Panc1 (cell line): Measurements from ENCODE around the gene TAAR8. TPM values are rescaled to one million over a fixed set of nuclear protein-coding genes. Genes with fewer than 3 reads are reported as not detected.

ENCODE experiments used
- ATAC-seq: fragments of 200-7000 bp; cut with Tn5 transposase; 2 replicates; pipeline ENCODE4 v1.9.1; 2020; ENCODE audit warnings: mild to moderate bottlenecking, moderate library complexity
- BruUV-seq: library from RNA; stranded (reverse); fragments of 400-500 nt; replicated peaks from 2 replicates; lab custom pipeline; 2021; lab: Mats Ljungman, UMichigan
- CTCF ChIA-PET: fragments of 300-600 bp; sonication (Branson Sonifier 250); formaldehyde crosslinking; loops from one replicate; lab custom pipeline; 2022; ENCODE audit warnings: antibody characterized with exemption; lab: Charles Lee
- POLR2A ChIA-PET: fragments of 300-600 bp; sonication (Branson Sonifier 250); formaldehyde crosslinking; loops from one replicate; lab custom pipeline; 2022; ENCODE audit warnings: antibody characterized with exemption; lab: Charles Lee
- DNase-seq: peaks from one replicate; pipeline ENCODE4 v3.0.0-alpha.2; 2010; ENCODE audit warnings: low read depth, low spot score
- H3K27ac ChIP-seq: 2 replicates; pipeline ENCODE4 v1.5.1; 2011; ENCODE audit warnings: mild to moderate bottlenecking, low read length, inconsistent platforms
- H3K27me3 ChIP-seq: fragments of 200-500 bp; sonication (Bioruptor generic); 2 replicates; pipeline ENCODE4 v1.6.0; 2014; ENCODE audit warnings: low read length, inconsistent platforms; ENCODE audit not compliant: control insufficient read depth, insufficient read depth
- H3K36me3 ChIP-seq: fragments of 200-500 bp; sonication (Bioruptor generic); 2 replicates; pipeline ENCODE4 v1.5.1; 2014; ENCODE audit warnings: inconsistent platforms, mild to moderate bottlenecking, low read length, moderate library complexity; ENCODE audit not compliant: control insufficient read depth, insufficient read depth
- H3K4me1 ChIP-seq: 2 replicates; pipeline ENCODE4 v1.5.1; 2011; ENCODE audit warnings: inconsistent platforms, mild to moderate bottlenecking, low read length, moderate library complexity; ENCODE audit not compliant: control insufficient read depth, insufficient read depth
- H3K4me3 ChIP-seq, 2 experiments: 2 replicates each; pipeline ENCODE4 v1.5.1; 2011 to 2012; ENCODE audit warnings: low read depth in 2 of 2, low read length in 2 of 2, mild to moderate bottlenecking in 2 of 2, inconsistent platforms in 1 of 2, moderate library complexity in 1 of 2
- H3K9me3 ChIP-seq: fragments of 200-500 bp; sonication (Bioruptor generic); 2 replicates; pipeline ENCODE4 v1.5.1; 2014; ENCODE audit warnings: low read depth, mild to moderate bottlenecking, inconsistent platforms, low read length, moderate library complexity; ENCODE audit not compliant: control insufficient read depth, insufficient read depth
- CTCF ChIP-seq: fragments of 450-650 bp; IDR thresholded peaks from 2 replicates; pipeline ENCODE4 v1.5.1; 2017; ENCODE audit warnings: mild to moderate bottlenecking
- POLR2AphosphoS5 ChIP-seq: IDR thresholded peaks from 2 replicates; pipeline ENCODE4 v1.6.1; 2012; ENCODE audit warnings: mild to moderate bottlenecking, low read depth, low read length, moderate library complexity
- REST ChIP-seq, 2 experiments: IDR thresholded peaks; 2 replicates each; pipeline ENCODE4 v1.6.1; 2011 to 2012; ENCODE audit warnings: low read depth in 2 of 2, control low read depth in 1 of 2, low read length in 1 of 2, mild to moderate bottlenecking in 1 of 2, moderate library complexity in 1 of 2; ENCODE audit not compliant: insufficient read depth in 1 of 2
- SIN3A ChIP-seq: IDR thresholded peaks from 2 replicates; pipeline ENCODE4 v1.6.1; 2012; ENCODE audit warnings: low read depth, mild to moderate bottlenecking, low read length, moderate library complexity, borderline replicate concordance; ENCODE audit not compliant: insufficient read depth
- TCF7L2 ChIP-seq: IDR thresholded peaks from 2 replicates; pipeline ENCODE4 v1.6.1; 2011; ENCODE audit warnings: mild to moderate bottlenecking, low read depth, low read length, inconsistent platforms
- in situ Hi-C: cut with HindIII; loops from 2 replicates; pipeline ENCODE4 v1.10.0; 2016; ENCODE audit warnings: low sequenced_read_pairs, low pct_unique_long_range_greater_than_20kb
- intact Hi-C: fragments of 100-400 bp; cut with micrococcal nuclease; formaldehyde crosslinking; loops from one replicate; pipeline ENCODE4 v1.10.0; 2022; ENCODE audit not compliant: unreplicated experiment
- total RNA-seq: library from RNA; stranded (reverse); gene quantifications from one replicate; pipeline ENCODE4 v1.2.1, GENCODE V29; 2021; ENCODE audit not compliant: unreplicated experiment

Gene TAAR8
- total RNA-seq, 1 experiment from 2014 or later = not detected

- Histone ChIP-seq H3K27ac (no peak overlapping the region), H3K4me3 (no peak overlapping the region), H3K27me3 (no peaks in the 10 kb centered on the region), H3K9me3 (no peaks in the 10 kb centered on the region), H3K36me3 (no peaks in the 10 kb centered on the region), H3K4me1 (no peaks in the 10 kb centered on the region)
- ATAC-seq (no peak), DNase-seq (no peak)
- intact Hi-C loops = no loop called here
- POLR2A ChIA-PET = no interaction called here
- in situ Hi-C loops = no loop called here
- CTCF ChIA-PET = no interaction called here
- no peak for TF ChIP-seq SIN3A
- no peak for TF ChIP-seq CTCF
- no peak for TF ChIP-seq TCF7L2
- TF ChIP-seq REST (IDR thresholded peaks at IDR 0.05; ENCODE audit: insufficient read depth in 1 of 2, low read depth in 2 of 2, low read length in 1 of 2) = no peak
- no peak for TF ChIP-seq POLR2AphosphoS5
- no TSS peak for BruUV-seq
These were observed 15.1 kb downstream of the TAAR8 start for GRCh38 chr6:132567566-132567965.

GRCh38 chr6:132568611-132569010 lies 16.1 kb downstream of the TAAR8 start:
- Histone ChIP-seq H3K27ac (no peak overlapping the region), H3K9me3 (no peaks in the 10 kb centered on the region), H3K4me3 (no peak overlapping the region), H3K4me1 (no peaks in the 10 kb centered on the region), H3K27me3 (no peaks in the 10 kb centered on the region), H3K36me3 (no peaks in the 10 kb centered on the region)
- ATAC-seq (no peak), DNase-seq (no peak)
- in situ Hi-C loops = no loop called here
- BruUV-seq = no TSS peak
- intact Hi-C loops = no loop called here
- ChIA-PET CTCF (no interaction called here), POLR2A (no interaction called here)
- no peak for TF ChIP-seq TCF7L2

GRCh38 chr6:132569170-132569569 lies 16.7 kb downstream of the TAAR8 start:
- ChIA-PET CTCF (no interaction called here), POLR2A (no interaction called here)
- Histone ChIP-seq H3K4me1 (no peaks in the 10 kb centered on the region), H3K27ac (no peak overlapping the region), H3K27me3 (no peaks in the 10 kb centered on the region), H3K36me3 (no peaks in the 10 kb centered on the region), H3K4me3 (no peak overlapping the region), H3K9me3 (no peaks in the 10 kb centered on the region)
- DNase-seq = no peak
- intact Hi-C loops = no loop called here
- in situ Hi-C loops = no loop called here
- no peak for ATAC-seq
- TF ChIP-seq REST (IDR thresholded peaks at IDR 0.05; ENCODE audit: insufficient read depth in 1 of 2, low read depth in 2 of 2, low read length in 1 of 2) (no peak), TCF7L2 (no peak), SIN3A (no peak), POLR2AphosphoS5 (no peak), CTCF (no peak)
- BruUV-seq = no TSS peak
